ENCODE results near the gene ADGRL2.

DNA sequence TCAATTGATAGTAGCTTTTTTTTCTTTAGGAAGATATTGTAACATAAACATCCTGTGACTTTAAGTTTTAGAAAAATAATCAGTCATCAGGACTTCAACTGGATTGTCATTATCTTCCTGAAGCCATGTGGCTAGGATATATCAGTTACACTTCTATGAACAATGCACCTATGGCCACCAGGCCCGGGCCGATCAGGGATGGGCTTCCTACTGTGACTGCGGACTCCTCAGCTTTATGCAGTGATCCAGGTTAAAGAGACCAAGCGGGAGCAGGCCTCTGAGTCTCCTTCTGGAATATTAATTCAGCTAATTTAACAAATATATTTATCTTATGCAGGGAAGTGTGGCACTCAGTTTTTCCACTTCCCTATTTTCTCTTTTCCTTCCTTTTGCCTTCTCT is 200.6 kb downstream of the ADGRL2 start:
- TF ChIP-seq, protein P1, sequence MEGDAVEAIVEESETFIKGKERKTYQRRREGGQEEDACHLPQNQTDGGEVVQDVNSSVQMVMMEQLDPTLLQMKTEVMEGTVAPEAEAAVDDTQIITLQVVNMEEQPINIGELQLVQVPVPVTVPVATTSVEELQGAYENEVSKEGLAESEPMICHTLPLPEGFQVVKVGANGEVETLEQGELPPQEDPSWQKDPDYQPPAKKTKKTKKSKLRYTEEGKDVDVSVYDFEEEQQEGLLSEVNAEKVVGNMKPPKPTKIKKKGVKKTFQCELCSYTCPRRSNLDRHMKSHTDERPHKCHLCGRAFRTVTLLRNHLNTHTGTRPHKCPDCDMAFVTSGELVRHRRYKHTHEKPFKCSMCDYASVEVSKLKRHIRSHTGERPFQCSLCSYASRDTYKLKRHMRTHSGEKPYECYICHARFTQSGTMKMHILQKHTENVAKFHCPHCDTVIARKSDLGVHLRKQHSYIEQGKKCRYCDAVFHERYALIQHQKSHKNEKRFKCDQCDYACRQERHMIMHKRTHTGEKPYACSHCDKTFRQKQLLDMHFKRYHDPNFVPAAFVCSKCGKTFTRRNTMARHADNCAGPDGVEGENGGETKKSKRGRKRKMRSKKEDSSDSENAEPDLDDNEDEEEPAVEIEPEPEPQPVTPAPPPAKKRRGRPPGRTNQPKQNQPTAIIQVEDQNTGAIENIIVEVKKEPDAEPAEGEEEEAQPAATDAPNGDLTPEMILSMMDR (IDR thresholded peaks at IDR 0.05): no peak
- no peak for TF ChIP-seq POLR2A (IDR thresholded peaks at IDR 0.05)
